Measurements from ENCODE around the gene BPIFB2. TPM values are rescaled to one million over a fixed set of nuclear protein-coding genes. Genes with fewer than 3 reads are reported as not detected.

Gene BPIFB2
- total and polyA plus RNA-seq, 2 donors (not counting 3 experiments of a cell fraction or from before 2014, with no cell fraction given) = not detected

DNA sequence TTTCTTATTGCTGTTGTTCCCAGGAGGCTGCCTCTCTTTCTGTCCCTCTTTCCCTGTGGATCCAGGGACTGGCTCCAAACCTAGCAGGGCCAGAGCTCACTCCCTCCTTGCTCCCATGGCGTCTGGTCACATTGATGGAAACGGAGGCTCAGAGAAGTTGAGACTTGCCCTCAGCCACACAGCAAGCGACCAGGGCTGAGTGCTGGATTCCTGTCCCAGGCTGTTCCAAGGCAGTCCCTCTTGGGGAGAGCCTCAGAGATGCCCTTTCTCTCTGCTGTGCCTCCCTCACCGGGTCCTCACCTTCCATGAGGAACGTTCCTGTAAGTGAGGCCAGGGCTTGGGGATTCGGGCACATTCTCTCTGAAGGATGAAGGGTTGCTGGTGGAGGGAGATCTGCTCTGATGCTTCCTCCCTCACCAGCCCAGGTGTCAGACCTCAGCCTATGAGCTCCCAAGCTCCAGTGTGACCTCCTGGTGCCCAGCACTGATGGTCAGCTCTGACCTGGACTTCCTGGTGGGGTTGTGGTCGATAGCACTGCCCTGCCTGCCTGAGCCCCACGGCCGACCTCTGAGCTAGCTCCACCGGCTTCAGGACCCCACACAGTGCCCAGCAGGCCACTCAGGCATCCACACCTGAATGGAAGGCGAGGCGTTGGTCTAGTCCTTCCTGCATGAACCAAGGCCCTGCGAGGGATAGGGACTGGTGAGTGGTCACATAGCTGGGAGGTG lies 30.1 kb upstream of the BPIFB2 start:
- FAIRE-seq (no peak), DNase-seq (ENCODE audit: low read depth, low spot score) (no peak)
- CTCF ChIA-PET = interaction anchor here (0.8 kb wide), 1 partner anchor 27 kb away, joined by 3 read pairs; the partner anchor contains the start of gene SUN5
- Histone ChIP-seq H3K4me3 (replicated peaks in 1 of 3; ENCODE audit: insufficient read depth in 1 of 3, low read depth in 1 of 3, low read length in 3 of 3) (no peak overlapping the region), H3K27ac (ENCODE audit: insufficient read depth, low read depth, low read length) (no peak overlapping the region), H3K9me3 (replicated peaks; ENCODE audit: control insufficient read depth, insufficient read depth, low read length) (no peaks in the 10 kb centered on the region), H3K4me1 (ENCODE audit: control insufficient read depth, extremely low read depth, insufficient read depth, low read length) (peaks cover 2% of the 10 kb centered on the region), H3K79me2 (ENCODE audit: control insufficient read depth, insufficient read depth, low read length) (no peaks in the 10 kb centered on the region), H4K20me1 (replicated peaks; ENCODE audit: control insufficient read depth, extremely low read depth, insufficient read depth, low read length) (no peaks in the 10 kb centered on the region), H3K9me1 (replicated peaks; ENCODE audit: control insufficient read depth, extremely low read depth, insufficient read depth, low read length) (no peaks in the 10 kb centered on the region), H2AFZ (ENCODE audit: low read depth, low read length) (no peak overlapping the region), H3K27me3 (ENCODE audit: control insufficient read depth in 2 of 2, insufficient read depth in 2 of 2, low read length in 2 of 2) (peaks cover 0 to 1% of the 10 kb centered on the region in 2 experiments), H3K36me3 (ENCODE audit: control insufficient read depth in 2 of 2, extremely low read depth in 1 of 2, insufficient read depth in 2 of 2, low read length in 2 of 2) (no peaks in the 10 kb centered on the region), H3K4me2 (ENCODE audit: insufficient read depth, low read length) (no peak overlapping the region), H3K9ac (replicated peaks; ENCODE audit: extremely low read depth, insufficient read depth, low read length) (no peak overlapping the region)
- no TSS peak for BruUV-seq (replicated peaks)
- intact Hi-C loops (cut with micrococcal nuclease) (no loop called here), dilution Hi-C loops (cut with MboI; ENCODE audit: extremely low pct_ligation_motif_present, low sequenced_read_pairs) (no loop called here)
- TF ChIP-seq POLR2AphosphoS5 (IDR thresholded peaks at IDR 0.05; ENCODE audit: insufficient read depth, low read depth, low read length) (no peak), EZH2 (IDR thresholded peaks at IDR 0.05; ENCODE audit: borderline replicate concordance, low read depth, low read length, severe bottlenecking) (no peak), MYC (IDR thresholded peaks at IDR 0.05; ENCODE audit: low read depth, low read length) (no peak), JUN (IDR thresholded peaks at IDR 0.05; ENCODE audit: borderline replicate concordance, insufficient read depth, insufficient read length, low read depth) (no peak), GATA2 (IDR thresholded peaks at IDR 0.05; ENCODE audit: insufficient read depth, insufficient read length, low read depth, low read length) (no peak), MAX (IDR thresholded peaks at IDR 0.05; ENCODE audit: insufficient read depth, insufficient read length) (no peak), CTCF (IDR thresholded peaks at IDR 0.05; ENCODE audit: extremely low read depth in 1 of 2, insufficient read depth in 1 of 2, low read depth in 1 of 2, low read length in 2 of 2) (no peak), POLR2A (IDR thresholded peaks at IDR 0.05; ENCODE audit: low read depth, low read length) (no peak), FOS (IDR thresholded peaks at IDR 0.05; ENCODE audit: borderline replicate concordance, insufficient read depth, low read length) (no peak)
- POLR2A ChIA-PET = no interaction called here

All from endothelial cell of umbilical vein (primary cell).